GM12872 (cell line): ENCODE data around the gene PRDM13.
A peak's percentile ranks its signal among the peaks of the same experiment; 100 is the strongest.

Experiments
- TF ChIP-seq, protein P1 (sequence below): IDR thresholded peaks from 3 replicates; pipeline ENCODE4 v1.5.1; 2011; ENCODE audit warnings: low read depth, mild to moderate bottlenecking, low read length, moderate library complexity; ENCODE audit not compliant: insufficient read depth

PRDM13 gene

DNA sequence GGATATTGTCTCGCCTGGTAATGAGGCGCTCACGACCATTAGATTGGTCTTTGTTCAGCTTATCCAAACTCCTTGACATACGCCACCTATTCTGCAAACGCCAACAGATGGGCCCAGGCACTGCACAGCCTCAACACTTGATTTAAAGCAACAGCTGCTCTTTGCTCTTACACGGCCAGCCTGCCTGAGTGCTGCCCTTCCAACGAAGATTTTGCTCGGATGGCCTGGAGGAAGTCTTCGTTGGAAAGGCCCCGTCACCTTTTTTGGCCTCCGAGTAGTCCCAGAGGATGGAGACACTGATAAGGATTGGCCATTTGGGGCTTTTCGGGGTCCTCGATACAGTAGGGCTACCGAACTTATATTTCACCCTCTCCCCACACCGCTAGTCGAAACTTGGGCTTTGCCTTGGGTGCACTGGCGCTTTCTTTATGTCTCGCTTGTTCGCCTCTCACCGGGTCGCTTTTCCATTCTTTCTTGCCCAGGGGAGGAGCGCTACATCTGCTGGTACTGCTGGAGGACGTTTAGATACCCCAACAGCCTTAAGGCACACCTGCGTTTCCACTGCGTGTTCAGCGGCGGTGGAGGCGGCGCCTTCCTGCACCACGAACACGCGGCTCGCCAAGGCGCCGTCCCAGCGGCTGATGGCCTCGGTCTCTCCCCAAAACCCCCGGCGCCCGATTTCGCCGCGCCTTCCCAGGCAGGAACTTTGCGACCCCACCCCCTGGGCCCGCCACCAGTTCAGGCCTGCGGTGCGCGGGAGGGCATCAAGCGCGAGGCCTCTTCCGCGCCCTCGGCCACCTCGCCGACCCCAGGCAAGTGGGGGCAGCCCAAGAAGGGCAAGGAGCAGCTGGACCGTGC is 6.1 kb downstream of the PRDM13 start:
- TF ChIP-seq, protein P1, sequence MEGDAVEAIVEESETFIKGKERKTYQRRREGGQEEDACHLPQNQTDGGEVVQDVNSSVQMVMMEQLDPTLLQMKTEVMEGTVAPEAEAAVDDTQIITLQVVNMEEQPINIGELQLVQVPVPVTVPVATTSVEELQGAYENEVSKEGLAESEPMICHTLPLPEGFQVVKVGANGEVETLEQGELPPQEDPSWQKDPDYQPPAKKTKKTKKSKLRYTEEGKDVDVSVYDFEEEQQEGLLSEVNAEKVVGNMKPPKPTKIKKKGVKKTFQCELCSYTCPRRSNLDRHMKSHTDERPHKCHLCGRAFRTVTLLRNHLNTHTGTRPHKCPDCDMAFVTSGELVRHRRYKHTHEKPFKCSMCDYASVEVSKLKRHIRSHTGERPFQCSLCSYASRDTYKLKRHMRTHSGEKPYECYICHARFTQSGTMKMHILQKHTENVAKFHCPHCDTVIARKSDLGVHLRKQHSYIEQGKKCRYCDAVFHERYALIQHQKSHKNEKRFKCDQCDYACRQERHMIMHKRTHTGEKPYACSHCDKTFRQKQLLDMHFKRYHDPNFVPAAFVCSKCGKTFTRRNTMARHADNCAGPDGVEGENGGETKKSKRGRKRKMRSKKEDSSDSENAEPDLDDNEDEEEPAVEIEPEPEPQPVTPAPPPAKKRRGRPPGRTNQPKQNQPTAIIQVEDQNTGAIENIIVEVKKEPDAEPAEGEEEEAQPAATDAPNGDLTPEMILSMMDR = no peak

DNA sequence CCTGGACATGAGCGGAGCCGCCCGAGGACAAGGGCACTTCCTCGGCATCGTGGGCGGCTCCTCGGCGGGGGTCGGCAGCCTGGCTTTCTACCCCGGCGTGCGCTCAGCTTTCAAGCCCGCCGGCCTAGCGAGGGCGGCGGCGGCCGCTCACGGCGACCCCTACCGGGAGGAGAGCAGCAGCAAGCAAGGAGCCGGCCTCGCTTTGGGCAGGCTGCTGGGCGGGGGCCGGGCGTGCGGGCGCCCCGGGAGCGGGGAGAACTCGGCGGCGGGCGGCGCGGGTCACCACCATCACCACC is 6.7 kb downstream of the PRDM13 start:
- TF ChIP-seq, protein P1 = peak; percentile 63

DNA sequence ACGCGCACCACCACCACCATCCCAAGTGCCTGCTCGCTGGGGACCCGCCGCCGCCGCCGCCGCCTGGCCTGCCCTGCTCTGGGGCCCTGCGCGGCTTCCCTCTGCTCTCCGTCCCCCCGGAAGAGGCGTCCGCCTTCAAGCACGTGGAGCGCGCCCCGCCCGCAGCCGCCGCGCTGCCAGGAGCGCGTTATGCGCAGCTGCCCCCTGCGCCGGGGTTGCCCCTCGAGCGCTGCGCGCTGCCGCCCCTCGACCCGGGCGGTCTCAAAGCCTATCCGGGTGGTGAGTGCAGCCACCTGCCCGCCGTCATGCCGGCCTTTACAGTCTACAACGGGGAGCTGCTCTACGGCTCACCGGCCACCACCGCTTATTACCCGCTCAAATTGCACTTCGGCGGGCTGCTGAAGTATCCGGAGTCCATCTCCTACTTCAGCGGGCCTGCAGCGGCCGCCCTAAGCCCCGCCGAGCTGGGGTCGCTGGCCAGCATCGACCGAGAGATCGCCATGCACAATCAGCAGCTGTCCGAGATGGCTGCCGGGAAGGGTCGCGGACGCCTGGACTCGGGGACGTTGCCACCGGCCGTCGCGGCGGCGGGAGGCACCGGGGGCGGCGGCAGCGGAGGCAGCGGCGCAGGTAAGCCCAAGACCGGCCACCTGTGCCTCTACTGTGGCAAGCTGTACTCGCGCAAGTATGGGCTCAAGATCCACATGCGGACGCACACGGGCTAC is 7.2 kb downstream of the PRDM13 start:
- TF ChIP-seq, protein P1 = no peak

DNA sequence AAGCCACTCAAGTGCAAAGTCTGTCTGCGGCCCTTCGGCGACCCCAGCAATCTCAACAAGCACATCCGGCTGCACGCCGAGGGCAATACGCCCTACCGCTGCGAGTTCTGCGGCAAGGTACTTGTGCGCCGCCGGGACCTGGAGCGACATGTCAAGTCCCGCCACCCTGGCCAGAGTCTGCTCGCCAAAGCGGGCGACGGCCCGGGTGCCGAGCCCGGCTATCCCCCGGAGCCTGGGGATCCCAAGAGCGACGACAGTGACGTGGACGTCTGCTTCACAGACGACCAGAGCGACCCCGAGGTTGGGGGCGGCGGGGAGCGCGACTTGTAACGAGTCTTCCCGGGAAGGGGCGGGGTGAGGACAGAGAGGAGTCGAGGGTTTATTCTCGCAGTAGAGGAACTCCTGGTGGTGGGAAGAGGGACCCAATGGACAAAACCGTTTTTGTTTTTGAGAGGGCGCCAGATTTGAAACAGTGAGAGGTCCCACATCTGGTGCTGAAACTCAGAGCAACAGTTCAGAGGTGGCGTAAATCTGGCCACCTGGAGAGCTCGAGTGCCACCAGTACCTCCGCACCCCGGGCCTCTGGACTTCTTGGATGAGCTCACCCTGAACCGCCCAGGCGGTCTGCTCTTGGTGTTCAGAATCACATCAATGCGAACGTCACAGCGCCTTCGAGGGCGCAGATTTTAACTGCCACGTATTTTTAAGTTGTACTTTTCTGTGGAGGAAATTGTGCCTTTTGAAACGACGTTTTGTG is 8.0 kb downstream of the PRDM13 start:
- TF ChIP-seq, protein P1 = peak; percentile 3; the same call in 1 of the 3 replicates

DNA sequence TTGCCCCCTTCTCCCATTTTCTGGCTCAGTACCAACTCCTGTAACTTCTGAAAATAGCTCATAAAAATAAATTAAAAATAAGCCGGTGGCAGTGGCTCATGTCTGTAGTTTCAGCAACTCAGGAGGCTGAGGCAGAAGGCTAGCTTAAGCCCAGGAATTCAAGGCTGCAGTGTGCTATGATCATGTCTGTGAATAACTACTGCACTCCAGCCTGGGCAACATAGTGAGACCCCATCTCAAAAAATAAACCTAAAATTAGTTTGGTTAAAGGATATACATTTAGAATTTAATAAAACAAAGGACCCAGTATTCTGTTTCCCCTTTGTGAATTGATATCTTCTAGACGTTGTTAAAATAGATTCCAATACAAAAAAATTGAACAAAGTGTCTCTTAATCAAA is 10.5 kb downstream of the PRDM13 start:
- TF ChIP-seq, protein P1 = no peak

DNA sequence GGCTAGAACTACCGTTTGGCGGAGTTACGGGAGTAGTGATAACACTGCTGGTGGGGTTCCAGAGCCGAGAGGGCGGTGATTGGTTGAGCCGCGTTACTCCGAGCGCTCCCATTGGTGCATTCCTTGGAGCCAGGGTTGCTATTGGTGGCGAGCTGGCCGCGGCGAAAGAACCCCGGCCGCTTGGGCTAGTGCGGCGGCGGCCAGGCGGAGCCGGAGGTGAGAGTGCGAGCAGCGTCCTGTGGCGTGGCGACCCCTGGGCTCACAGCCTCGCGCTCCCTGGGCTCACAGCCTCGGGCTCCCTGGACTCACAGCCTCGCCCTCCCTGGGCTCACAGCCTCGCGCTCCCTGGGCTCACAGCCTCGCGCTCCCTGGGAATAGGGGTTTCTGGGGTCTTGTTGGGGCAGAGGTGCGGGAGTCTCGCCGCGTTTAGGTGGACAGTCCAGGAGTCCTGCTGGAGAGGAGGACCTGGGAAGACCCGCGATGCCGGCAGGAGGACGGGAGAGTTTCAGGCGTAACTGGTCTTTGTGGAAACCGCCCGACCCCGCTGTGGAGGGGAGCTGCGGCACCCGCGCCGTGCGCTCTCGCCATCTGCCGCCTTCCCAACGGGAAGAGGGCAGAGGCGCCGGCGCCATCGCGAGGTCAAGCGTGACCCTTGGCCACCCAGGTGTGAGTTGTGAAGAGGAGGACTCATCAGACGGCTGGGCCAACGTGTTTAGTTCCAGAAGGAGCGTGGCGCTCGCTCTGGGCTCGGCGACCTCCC is 12.2 kb downstream of the PRDM13 start:
- TF ChIP-seq, protein P1 = no peak
